ENCODE data around the gene STAB2.

GRCh38 chr12:103768467-103769123 lies 181.5 kb downstream of the STAB2 start:
- no peak for TF ChIP-seq CTCF (IDR thresholded peaks at IDR 0.05; ENCODE audit: low read length)
- no peak for TF ChIP-seq EZH2 (optimal IDR thresholded peaks at IDR 0.05; ENCODE audit: low read depth, low read length)
